Stimulated activated CD8-positive, alpha-beta memory T cell treated with anti-CD3 and anti-CD28 coated beads, Interleukin-15, amount 100 ng/mL, for 48 hours (primary cell): ENCODE results near the gene ELAC2.

Experiments used
- DNase-seq, 2 donors: peaks; one replicate each; pipeline ENCODE4 v3.0.0-alpha.2; 2020; ENCODE audit warnings: low read depth in 2 of 2

ELAC2 gene

DNA sequence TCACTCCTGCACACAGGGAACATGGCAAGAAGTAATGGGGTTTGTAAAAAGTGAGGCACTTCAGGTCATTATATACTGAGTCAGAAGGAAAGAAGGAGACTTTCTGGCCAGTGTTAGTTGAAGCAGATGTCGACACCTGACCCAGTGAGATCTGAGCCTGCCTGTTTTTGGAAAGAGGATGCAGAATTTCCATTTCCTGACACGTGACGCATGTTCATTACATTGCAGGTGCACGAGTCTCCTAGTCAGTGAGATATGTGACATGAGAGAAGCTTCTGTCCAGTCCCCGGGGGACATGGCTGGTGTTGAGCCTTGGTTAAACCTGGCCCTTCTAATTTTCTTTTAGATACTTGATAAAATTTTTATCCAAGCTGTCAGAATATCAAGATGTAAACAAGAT, 62.3 kb downstream of the ELAC2 start:
- no peak for DNase-seq

DNA sequence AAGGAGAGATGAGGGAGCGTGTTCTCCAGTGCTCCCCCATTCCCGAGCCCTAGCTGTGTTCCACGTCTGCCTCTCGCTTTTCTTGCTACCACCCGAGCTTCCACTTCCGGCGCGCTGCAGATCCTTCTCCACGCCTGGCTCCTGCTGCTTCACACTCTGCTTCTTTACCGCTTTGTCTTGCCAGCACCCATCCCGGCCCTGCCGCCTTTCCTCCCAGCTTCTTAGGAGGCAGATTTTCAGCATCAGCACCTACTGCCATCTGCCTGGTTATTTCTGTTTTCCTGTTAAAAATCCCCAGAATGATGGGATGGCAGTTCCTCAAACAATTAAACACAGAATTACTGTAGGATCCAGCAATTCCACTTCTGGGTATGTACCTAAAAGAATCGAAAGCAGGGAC, 64.7 kb downstream of the ELAC2 start:
- DNase-seq: no peak

GRCh38 chr17:12952012-12952411, 65.8 kb downstream of the ELAC2 start:
- DNase-seq: no peak

DNA sequence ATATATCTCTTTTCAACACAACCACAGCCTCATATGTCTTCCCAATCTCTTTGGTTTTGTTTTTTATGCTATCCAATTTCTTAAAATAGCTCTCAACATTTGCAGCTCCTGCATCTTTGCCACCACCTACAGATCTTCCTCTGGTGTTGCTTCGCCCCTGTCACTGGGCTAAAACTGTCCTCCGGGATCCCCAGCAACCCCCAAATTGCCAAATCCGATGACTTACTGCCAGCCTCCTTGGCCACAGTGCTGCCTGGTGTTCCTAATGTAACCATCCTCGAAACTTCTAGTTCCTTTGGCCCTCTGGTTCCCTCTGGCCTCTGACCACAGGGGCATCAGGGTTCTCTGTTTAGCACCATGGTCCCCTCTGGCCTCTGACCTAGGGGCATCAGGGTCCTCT, 70.8 kb downstream of the ELAC2 start:
- DNase-seq: no peak
